GM10847 (cell line): Measurements from ENCODE around the gene NCKAP5L.
A peak's percentile ranks its signal among the peaks of the same experiment; 100 is the strongest.

ENCODE experiments used
- POLR2A ChIP-seq: IDR thresholded peaks from 2 replicates; pipeline ENCODE4 v1.6.1; 2011; ENCODE audit not compliant: insufficient read length; ENCODE audit errors: extremely low read depth

The NCKAP5L gene

DNA sequence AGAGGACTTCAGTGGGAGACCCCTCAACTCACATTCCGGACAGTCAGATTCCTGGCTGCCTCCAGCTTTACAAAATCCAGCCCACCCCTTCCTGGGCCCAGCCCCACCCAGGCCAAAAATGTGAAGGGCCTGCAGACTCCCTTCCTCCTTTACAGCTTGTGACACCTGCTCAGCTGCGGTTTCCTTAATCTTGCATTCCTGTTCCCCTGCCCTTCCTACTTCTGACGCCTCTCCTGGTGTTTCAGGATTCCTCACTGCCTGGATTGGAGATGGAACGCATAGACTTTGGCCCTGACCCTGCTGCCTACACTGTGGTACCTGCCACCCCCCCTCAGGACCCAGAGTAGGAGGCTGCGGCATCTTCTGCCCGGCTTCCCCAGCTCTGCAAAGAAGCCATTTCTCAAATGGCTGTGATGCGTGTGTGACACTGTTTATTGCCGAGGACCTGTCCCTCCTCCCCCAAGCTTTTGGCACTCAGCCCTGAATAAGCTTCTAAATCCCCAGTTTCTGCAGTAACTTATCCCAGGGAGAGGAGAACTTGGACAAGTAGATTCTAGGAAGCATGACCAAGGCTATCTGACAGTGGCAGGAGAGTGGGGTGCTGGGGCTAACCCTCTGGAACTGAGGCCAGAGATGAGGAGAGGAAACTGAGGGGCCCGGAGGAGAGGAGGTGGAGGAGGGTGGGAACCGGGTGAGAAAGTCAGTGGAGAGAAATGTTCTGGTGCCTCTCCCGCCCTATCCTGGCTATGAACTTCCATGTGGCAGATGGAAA lies 39.5 kb upstream of the NCKAP5L start:
- no peak for TF ChIP-seq POLR2A

DNA sequence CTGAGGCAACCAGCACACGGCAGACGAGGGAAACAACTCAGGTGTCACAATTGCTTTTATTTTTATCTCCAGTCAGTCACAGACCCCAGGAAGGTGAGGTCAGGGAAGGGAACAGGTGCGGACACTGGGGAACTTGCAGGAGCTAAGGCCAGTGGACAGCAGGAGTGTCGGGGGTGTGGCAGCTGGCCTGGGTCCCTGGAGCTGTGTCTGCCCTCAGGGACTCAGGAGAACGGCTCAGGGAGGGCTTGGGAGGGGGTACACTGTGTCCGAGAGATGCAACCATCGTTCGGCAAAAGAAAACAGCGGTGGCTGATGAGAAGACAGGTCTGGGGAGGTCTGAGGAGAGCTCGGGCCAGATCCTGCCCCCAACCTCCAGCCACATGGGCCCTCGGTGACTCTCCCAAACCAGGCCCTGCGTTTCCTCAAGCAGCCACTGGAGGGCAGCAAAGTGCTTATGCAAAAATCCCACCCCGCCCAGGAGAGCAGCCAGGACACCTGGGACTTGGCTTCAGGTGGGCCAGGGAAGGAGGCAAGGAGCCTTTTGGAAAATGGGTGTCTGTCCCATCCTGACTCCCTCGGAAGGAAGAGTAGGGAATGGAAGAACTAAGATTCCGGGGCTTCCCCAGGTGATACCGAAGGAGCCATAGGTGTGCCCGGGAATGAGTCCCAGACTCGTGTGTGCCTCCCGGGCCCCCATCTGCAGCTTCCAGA lies 38.8 kb upstream of the NCKAP5L start:
- no peak for TF ChIP-seq POLR2A

GRCh38 chr12:49865782-49866135 lies 37.5 kb upstream of the NCKAP5L start:
- TF ChIP-seq POLR2A: no peak

DNA sequence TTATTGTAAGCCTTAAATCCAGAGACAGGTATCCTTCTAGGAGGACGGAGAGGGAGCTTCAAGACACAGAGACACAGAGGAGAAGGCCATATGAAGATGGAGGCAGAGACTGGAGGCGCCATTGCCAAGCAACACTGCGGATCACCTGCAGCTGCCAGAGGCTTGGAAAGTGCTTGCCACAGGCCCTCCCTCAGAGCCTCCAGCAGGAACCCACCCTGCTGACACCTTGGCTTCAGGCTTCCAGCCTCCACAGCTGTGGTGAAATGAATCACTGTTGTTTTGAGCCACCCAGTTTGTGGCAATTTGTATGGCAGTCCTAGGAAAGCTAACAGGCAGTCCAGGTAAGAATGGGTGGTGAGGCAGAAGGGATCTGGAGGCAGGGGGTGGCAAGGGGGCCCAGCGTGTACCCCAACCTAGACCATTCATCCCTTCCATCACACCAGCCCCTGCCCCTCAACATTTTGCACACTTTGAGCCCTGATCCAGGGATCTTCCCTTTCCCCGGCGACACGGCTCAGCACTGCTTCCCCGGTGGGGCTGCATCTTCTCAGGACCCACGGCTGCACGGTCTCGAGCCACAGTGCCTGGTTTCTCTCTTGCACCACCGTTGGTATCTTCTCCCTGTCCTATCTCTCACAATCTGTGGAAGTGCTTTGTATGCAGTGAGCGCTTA lies 37.0 kb upstream of the NCKAP5L start:
- TF ChIP-seq POLR2A: no peak

GRCh38 chr12:49864798-49865090 lies 36.5 kb upstream of the NCKAP5L start:
- TF ChIP-seq POLR2A: no peak

DNA sequence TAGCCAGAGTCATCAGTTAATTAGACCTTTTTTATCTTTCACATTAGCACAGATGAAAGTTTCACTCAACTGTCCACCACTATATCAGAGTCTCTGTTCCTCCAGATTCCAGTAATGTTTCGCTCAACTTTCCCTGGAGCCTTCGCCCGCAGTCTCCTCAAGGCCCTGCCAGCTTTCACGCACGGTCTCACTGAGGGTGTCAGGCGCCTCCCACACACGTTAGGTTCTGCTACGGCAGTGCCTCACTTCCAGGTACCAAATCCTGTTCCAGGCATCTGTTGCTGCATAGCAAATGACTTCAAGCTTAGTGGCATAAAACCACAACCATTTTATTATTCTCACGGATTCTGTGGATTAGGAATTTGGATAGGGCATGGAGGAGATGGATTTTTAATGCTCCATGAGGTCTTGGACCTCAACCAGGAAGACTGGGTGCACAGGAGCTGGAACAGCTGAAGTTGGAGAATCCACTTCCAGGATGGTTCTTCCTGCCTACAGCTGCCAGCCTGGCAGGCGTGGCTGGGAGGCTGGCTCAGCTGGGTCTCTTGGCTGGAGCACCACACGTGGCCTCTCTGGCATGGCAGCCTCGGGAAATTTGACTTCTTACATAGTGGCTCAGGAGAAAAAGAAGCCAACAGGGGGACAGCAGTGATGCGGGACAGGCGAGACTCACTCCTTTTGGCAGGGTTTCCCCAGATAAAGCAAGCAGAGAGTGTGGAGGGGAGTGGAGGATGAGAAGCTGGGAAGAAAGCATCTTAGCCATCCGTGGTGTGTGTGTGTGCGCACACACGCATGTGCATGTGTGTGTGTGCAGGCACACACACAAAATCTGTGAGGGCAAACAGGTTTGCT lies 36.0 kb upstream of the NCKAP5L start:
- TF ChIP-seq POLR2A: no peak

DNA sequence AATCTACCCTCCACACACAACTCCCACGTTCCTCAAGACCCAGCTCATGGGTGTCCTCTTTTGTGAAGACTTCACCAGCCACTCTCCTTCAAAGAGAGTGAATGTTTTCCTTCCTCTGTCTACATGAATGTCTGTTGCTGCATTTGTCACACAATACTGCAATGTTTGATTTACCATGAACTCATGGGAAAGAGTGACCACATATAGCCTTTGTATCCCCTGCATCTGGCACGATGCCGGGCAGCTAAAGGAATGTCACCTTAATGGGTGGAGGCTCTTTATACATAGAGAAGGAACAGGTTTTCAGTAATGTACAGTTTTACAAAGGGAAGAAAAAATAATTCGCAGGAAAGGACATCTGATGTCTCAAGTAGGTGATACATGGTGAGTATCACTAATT lies 26.8 kb upstream of the NCKAP5L start:
- no peak for TF ChIP-seq POLR2A

DNA sequence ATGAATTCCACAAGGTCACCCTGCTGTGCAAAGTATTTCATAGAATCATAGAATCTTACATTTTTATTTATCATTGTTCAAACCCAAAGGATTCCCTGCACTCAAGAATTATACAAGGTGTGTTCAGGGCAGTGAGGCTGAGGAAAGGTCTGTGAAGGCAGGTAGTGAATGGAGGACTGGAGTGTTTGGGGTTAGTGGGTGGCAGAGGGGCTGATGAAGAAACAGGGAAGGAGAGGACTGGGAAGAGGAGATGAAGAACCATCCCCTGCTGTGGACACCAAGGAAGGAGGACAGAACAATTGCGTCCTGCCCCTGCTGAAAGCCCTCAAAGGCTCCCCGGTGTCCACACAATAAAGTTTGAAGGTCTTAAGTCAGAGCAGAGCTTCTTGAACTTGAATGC lies 25.5 kb upstream of the NCKAP5L start:
- TF ChIP-seq POLR2A: no peak

GRCh38 chr12:49847161-49847560 lies 18.9 kb upstream of the NCKAP5L start:
- TF ChIP-seq POLR2A: no peak

- no peak for TF ChIP-seq POLR2A
Measured at GRCh38 chr12:49846032-49846431, 17.8 kb upstream of the NCKAP5L start.

DNA sequence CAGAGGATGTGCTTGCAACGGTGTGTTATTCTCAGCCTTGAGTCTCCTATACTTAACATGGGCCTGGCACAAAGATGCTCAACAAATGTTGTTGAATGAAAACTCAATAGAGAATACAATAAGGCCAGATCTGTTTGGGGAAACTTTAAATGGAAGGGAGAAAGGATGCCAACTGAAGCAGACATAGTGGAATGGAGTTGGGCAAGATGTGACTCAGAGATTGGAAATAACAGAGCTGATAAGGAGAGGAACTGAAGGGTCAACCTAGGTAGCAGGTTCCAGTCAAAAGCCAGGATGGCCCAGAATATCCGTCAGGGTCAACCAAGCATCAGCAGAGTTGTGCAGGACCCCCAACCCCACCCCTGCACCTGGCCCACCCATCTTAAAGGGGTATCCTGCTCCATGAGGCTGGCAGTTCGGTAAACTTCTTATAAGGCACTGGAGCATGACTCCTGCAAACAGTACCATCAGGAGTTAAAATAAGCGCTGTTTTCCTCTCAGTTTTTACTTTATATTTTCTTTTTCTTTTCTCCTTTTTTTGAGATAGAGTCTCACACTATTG lies 15.7 kb upstream of the NCKAP5L start:
- TF ChIP-seq POLR2A: no peak

DNA sequence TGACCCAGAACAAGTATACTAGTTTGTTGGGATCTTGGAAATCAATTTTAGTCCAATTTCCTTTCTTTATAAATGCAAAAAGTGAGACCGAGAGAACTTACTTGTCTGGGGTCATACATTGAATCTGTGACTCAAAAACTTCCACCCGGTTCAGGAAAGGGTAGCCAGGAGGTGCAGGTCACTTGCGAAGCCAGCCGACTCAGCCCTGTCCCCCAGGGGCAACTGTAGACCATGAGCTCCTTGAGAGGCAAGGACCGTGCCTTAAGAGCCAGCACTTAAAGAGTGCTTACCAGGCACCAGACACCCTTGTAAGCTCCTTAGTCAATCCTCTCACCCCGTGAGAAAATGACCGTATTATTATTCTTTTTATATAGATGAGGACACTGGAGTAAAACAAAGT lies 15.2 kb upstream of the NCKAP5L start:
- TF ChIP-seq POLR2A: no peak

DNA sequence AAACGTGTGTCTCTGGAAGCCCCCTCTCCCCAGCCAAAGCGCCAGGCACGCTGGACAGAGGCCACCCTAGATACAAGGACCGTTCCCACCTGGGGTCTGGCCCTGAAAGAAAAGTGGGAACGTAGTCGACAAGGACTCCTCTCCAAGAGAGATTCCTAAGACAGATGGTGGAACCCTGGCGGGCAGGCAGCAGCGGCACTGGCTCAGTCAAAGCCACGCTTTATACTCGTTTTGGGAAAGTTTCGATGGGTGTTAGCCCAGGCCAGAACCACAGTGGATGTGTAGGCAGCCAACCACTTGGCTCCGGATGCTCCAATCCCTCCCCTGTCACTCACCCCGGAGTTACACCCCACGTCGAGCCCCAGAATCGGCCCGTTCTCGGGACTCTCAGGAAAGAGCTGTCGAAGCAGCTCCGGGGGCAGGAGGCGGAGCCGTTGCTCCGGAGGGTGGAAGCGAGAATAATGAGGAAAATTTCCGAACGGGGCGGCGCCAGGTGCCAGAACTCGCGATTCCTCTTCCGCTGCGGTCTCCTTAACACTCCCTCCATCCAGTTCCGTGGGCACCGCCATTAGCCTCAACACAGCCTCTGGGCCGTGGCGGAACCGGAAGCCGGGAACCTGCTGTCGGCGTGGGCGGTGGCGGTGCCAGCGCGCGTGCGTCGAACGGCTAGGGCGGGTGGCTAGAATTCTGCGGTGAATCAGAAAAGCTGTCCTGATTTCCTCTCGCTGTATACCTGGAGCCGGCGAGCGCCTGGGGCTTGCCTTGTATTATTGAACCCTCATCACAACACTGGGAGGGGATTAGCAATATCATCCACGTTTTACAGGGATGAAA lies 14.5 kb upstream of the NCKAP5L start, which contains the start of gene BCDIN3D:
BCDIN3D (minus strand) TSS at position 588 of the 834 bp plus-strand sequence; CDS start at position 569, 19 bp downstream.
- peak; percentile 89 for TF ChIP-seq POLR2A

DNA sequence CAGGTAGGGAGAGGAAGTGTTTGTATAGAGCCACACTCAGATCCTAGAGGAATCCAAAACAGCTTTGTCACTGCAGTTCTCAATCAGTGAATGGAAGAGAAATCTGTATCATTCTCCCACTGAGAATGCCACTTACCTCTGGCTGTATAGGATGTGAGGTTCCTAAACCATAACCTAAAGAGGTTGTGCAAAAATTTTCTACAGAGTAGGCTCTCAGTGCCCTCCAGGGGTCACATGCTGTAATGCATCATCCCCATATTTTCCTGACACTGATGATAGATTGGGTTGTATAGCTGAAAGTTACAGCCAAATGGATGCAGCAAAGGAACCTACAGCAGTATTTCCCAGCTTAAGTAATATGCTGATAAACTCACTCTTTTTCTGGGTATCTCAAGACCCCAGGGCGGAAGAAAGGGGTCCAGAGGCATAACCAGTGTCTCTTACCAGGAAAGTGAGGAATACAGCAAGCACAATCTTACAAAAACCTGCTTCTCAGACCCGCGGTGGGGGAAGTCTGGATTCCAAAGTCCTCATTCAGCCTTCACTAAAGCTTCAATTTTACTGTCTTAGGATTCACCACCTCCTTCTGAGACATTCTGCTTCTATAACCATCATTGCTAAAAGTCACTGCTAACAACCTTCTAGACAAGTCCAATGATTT lies 10.9 kb upstream of the NCKAP5L start:
- no peak for TF ChIP-seq POLR2A
